Lower lobe of right lung (tissue), 2 donors: ENCODE results near the gene EFCAB13. TPM values are rescaled to one million over a fixed set of nuclear protein-coding genes. Genes with fewer than 3 reads are reported as not detected.
"Not testable (repeated sequence)": the region's sequence is repeated elsewhere in the genome, so short reads cannot be mapped to it uniquely, and the experiment has no call there.

Experiments used
- ATAC-seq, 2 donors: fragments of 200-7000 bp; cut with Tn5 transposase; one replicate each; pipeline ENCODE4 v1.9.1; 2020 to 2022; ENCODE audit warnings: mild to moderate bottlenecking in 2 of 2, moderate library complexity in 2 of 2
- DNase-seq: peaks from one replicate; pipeline ENCODE4 v3.0.0-alpha.2; 2020
- H3K27ac ChIP-seq: fragments of 200-600 bp; one replicate; pipeline ENCODE4 v1.8.0; 2022
- H3K27me3 ChIP-seq: fragments of 200-600 bp; one replicate; pipeline ENCODE4 v1.8.0; 2022; ENCODE audit warnings: low read depth
- H3K36me3 ChIP-seq: fragments of 200-600 bp; one replicate; pipeline ENCODE4 v1.8.0; 2022; ENCODE audit warnings: mild to moderate bottlenecking
- H3K4me1 ChIP-seq: fragments of 200-600 bp; one replicate; pipeline ENCODE4 v1.8.0; 2022
- H3K4me3 ChIP-seq: fragments of 200-600 bp; one replicate; pipeline ENCODE4 v1.8.0; 2022; ENCODE audit warnings: mild to moderate bottlenecking
- H3K9me3 ChIP-seq: fragments of 200-600 bp; one replicate; pipeline ENCODE4 v1.8.0; 2022
- intact Hi-C: fragments of 100-400 bp; cut with DNase I; formaldehyde crosslinking; loops from one replicate; pipeline ENCODE4 v1.11.0; 2022
- total RNA-seq: library from RNA; stranded (reverse); fragmentation: NEBNext Ultra II Directional; extraction: Animal tissue kit (Norgen Biotek cat#: 25700); gene quantifications from one replicate; pipeline ENCODE4 v1.2.1, GENCODE V29; 2021
- TF ChIP-seq, protein P1 (sequence below): fragments of 200-600 bp; IDR thresholded peaks from one replicate; pipeline ENCODE4 v1.8.0; 2022; ENCODE audit warnings: antibody characterized with exemption, mild to moderate bottlenecking
- donor health status: DM: no; HTN: yes; CAD: no; lungs with severe emphysema.

The EFCAB13 gene
- total RNA-seq, 1 donor from 2014 or later, result 13.0 TPM

DNA sequence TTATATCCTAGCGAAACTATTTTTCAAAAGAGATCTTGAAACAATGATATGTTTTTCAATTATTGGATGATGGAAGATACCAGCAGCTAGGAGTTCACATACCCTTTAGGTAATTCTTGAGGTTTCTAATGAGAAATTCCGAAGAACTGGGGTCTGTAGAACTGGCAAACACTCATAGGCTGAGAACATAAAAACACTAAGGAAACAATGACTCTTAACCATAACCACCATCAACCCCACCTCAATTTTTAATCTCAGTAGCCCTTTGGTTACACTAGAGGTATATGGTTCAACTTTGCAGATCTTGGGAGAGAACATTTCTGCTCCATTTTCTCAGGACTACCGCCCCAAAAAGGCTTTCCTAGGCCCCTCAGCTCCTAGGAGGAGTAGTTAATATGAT lies 141.4 kb downstream of the EFCAB13 start:
- intact Hi-C loops, result no loop called here
- TF ChIP-seq, protein P1, sequence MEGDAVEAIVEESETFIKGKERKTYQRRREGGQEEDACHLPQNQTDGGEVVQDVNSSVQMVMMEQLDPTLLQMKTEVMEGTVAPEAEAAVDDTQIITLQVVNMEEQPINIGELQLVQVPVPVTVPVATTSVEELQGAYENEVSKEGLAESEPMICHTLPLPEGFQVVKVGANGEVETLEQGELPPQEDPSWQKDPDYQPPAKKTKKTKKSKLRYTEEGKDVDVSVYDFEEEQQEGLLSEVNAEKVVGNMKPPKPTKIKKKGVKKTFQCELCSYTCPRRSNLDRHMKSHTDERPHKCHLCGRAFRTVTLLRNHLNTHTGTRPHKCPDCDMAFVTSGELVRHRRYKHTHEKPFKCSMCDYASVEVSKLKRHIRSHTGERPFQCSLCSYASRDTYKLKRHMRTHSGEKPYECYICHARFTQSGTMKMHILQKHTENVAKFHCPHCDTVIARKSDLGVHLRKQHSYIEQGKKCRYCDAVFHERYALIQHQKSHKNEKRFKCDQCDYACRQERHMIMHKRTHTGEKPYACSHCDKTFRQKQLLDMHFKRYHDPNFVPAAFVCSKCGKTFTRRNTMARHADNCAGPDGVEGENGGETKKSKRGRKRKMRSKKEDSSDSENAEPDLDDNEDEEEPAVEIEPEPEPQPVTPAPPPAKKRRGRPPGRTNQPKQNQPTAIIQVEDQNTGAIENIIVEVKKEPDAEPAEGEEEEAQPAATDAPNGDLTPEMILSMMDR, result no peak
- Histone ChIP-seq H3K9me3 (no peaks in the 10 kb centered on the region), H3K4me1 (no peaks in the 10 kb centered on the region), H3K27me3 (no peaks in the 10 kb centered on the region), H3K36me3 (no peaks in the 10 kb centered on the region), H3K27ac (no peak overlapping the region), H3K4me3 (no peak overlapping the region)
- no peak for ATAC-seq
- no peak for DNase-seq

DNA sequence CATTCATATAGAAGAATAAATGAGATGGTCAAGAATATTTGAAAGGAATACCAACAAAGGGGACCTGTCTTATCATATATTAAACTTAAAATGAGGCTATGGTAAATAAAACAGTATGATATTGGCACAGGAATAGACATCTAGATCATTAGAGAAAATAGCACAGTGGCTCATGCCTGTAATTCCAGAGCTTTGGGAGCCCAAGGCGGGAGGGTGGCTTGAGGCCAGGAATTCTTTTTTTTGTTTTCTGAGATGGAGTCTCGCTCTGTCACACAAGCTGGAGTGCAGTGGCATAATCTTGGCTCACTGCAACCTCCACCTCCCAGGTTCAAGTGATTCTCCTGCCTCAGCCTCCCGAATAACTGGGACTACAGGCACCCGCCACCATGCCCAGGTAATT lies 143.2 kb downstream of the EFCAB13 start:
- H3K4me3 ChIP-seq, DNase-seq, H3K4me1 ChIP-seq, H3K27ac ChIP-seq, H3K27me3 ChIP-seq, intact Hi-C loops, ATAC-seq, H3K9me3 ChIP-seq, H3K36me3 ChIP-seq: not testable (repeated sequence)

DNA sequence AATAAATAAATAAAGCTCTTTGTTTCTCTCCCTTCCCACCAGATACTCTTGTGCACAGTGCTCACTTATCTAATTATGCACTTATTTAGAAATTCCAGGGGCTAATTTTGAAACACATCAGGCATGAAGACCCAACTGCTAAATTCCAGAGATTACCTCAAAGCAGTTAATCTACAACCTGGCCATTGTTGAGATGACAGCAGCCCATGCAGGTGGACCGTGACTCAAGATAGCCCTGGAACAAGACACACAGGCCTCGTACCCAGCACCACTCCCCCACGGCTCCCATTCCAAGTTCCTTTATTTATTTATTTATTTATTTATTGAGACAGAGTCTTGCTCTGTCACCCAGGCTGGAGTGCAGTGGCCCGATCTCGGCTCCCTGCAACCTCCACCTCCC lies 147.1 kb downstream of the EFCAB13 start:
- H3K4me1 ChIP-seq, result no peaks in the 10 kb centered on the region
- H3K27ac ChIP-seq, result no peak overlapping the region
- peaks cover 14% of the 10 kb centered on the region for H3K36me3 ChIP-seq
- no peaks in the 10 kb centered on the region for H3K9me3 ChIP-seq
- H3K27me3 ChIP-seq, result no peaks in the 10 kb centered on the region
- intact Hi-C loops, result no loop called here
- DNase-seq, result no peak
- ATAC-seq, result no peak
- no peak overlapping the region for H3K4me3 ChIP-seq
- TF ChIP-seq, protein P1, result no peak

DNA sequence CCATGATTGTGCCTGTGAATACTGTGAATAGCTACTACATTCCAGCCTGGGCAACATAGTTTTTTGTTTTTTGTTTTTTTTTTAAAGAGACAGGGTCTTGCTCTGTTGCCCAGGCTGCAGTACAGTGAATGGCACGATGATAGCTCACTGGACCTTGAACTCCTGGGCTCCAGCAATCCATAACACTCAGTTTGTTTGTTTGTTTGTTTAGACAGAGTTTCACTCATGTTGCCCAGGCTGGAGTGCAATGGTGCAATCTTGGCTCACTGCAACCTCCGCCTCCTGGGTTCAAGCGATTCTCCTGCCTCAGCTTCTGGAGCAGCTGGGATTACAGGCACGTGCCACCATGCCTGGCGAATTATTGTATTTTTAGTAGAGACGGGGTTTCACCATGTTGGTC lies 148.3 kb downstream of the EFCAB13 start:
- intact Hi-C loops, H3K27me3 ChIP-seq, ATAC-seq, H3K4me3 ChIP-seq, H3K27ac ChIP-seq, DNase-seq, H3K9me3 ChIP-seq, H3K4me1 ChIP-seq: not testable (repeated sequence)
- H3K36me3 ChIP-seq, result peaks cover 14% of the 10 kb centered on the region

Other genes starting within 250 kb of the EFCAB13 start
- 76.6 TPM for gene CDC27, start 134.7 kb upstream of the EFCAB13 start, total RNA-seq
- gene MYL4, start 114.6 kb upstream of the EFCAB13 start, total RNA-seq, result 3.0 TPM
- gene ITGB3, start 70.1 kb upstream of the EFCAB13 start, total RNA-seq, result 10.5 TPM
- gene NPEPPS, start 207.2 kb downstream of the EFCAB13 start, total RNA-seq, result 124 TPM